ENCODE results near the gene ZNF425.

DNA sequence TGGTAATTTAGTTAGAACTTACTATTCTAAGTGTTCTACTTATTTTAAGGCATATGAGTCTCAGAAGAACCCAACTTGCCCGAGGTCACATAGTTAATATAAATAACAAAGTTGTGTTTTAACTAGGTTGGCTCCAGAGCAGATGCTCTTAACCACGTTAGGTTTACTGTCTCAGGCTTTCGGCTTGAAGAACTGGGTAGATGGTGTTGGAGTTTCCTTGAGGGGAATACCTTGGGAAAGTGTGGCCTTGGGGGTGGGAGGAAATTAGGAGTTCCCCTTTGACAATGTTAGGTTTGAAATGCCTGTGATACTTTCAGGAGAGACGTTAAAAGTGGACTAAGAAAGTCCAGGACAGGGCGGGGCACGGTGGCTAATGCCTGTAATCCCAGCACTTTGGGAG lies 30.8 kb upstream of the ZNF425 start:
- no peak for TF ChIP-seq CTCF (conservative IDR thresholded peaks at IDR 0.05)
- TF ChIP-seq EZH2 (IDR thresholded peaks at IDR 0.05; ENCODE audit: low read depth), result no peak
